ENCODE data around the gene USP31.
A peak's percentile ranks its signal among the peaks of the same experiment; 100 is the strongest.
"Not testable (repeated sequence)": the region's sequence is repeated elsewhere in the genome, so short reads cannot be mapped to it uniquely, and the experiment has no call there.

USP31 gene

GRCh38 chr16:23094136-23094535, 55.1 kb downstream of the USP31 start:
- DNase-seq (ENCODE audit: low spot score), result not testable (repeated sequence)

DNA sequence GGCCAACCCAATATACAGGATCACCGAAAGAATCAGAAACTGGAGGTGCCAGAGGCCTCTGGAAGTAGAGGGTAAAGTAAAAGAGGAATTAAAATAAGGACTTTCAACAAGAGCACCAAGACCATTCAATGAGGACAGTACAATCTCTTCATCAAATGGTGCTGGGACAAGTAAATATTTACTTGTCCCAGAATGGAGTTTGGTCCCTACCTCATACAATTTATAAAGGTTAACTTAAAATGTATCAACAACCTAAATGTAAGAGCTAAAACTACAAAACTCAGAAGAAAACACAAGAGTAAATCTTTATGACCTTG, 56.5 kb downstream of the USP31 start:
- no peak for DNase-seq (ENCODE audit: low spot score)

GRCh38 chr16:23092072-23092800, 57.0 kb downstream of the USP31 start:
- no peak for DNase-seq (ENCODE audit: low spot score)

GRCh38 chr16:23089111-23089510, 60.1 kb downstream of the USP31 start:
- DNase-seq (ENCODE audit: low spot score), result no peak

DNA sequence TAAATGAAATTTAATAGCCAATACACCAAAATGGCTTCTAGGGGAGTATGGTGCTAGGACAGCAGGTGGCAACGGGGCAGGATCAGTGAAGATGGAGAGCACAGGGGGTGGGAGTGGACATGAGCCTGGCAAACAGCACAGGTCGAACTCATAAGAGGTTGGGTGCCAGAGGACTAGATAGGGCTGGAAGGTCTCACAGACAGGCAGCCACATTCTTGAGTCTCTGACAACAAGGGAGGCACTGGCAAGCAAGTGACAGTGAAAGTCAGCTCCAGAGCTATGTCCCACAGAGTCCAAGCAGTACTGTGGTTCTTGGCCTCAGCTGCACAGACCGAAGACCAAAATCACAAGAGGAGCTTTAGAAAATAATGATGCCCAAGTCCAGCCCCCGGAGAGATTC, 61.2 kb downstream of the USP31 start:
- DNase-seq (ENCODE audit: low spot score), result no peak

- DNase-seq (ENCODE audit: low spot score), result no peak
Observed at GRCh38 chr16:23085949-23086348, 63.3 kb downstream of the USP31 start.

GRCh38 chr16:23082161-23082788, 67.0 kb downstream of the USP31 start:
- DNase-seq (ENCODE audit: low spot score), result no peak

GRCh38 chr16:23081675-23082119, 67.6 kb downstream of the USP31 start:
- no peak for DNase-seq (ENCODE audit: low spot score)

DNA sequence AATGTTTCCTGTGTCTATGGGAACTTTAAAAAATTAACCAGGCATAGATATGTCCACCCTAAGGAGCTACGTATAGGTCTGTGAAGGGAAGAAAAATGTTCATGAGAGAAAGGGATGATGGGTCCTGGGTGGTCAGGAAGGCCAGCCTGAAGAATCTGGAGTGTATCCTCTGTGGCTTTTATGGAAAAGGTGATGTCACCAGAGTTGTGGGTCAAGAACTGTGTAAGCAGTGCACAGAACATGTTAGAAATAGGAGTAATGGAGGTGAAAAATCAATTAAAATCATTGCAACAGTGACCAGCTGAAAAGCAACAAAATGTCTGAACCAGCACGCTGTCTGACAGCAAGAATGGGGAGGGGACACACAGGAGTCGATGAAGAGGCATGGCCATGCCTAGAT, 68.5 kb downstream of the USP31 start:
- no peak for DNase-seq (ENCODE audit: low spot score)

GRCh38 chr16:23080329-23080728, 68.9 kb downstream of the USP31 start:
- DNase-seq (ENCODE audit: low spot score), result no peak

GRCh38 chr16:23079675-23080301, 69.5 kb downstream of the USP31 start:
- DNase-seq (ENCODE audit: low spot score), result no peak

DNA sequence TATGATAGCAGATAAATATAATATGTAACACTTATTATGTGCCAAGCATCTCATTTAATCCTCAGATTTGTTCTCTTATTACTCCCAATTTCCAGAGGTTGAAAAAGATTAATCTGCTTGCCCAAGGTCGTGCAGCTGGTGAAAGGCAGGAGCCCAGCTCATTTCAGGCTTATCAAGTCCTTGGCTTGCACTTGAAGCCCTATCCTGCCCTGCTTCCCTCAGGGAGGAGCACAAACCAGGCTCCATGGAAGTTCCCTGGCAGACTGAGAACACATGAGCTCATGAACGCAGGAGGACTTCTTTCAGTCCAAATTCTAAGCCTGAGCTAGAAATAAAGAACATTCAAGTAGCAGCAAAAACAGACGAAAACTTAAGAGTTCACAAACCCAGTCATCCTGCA, 74.8 kb downstream of the USP31 start:
- DNase-seq (ENCODE audit: low spot score), result no peak

- DNase-seq (ENCODE audit: low spot score), result no peak
Observed at GRCh38 chr16:23072769-23073549, 76.3 kb downstream of the USP31 start.

GRCh38 chr16:23072084-23072599, 77.1 kb downstream of the USP31 start:
- no peak for DNase-seq (ENCODE audit: low spot score)

DNA sequence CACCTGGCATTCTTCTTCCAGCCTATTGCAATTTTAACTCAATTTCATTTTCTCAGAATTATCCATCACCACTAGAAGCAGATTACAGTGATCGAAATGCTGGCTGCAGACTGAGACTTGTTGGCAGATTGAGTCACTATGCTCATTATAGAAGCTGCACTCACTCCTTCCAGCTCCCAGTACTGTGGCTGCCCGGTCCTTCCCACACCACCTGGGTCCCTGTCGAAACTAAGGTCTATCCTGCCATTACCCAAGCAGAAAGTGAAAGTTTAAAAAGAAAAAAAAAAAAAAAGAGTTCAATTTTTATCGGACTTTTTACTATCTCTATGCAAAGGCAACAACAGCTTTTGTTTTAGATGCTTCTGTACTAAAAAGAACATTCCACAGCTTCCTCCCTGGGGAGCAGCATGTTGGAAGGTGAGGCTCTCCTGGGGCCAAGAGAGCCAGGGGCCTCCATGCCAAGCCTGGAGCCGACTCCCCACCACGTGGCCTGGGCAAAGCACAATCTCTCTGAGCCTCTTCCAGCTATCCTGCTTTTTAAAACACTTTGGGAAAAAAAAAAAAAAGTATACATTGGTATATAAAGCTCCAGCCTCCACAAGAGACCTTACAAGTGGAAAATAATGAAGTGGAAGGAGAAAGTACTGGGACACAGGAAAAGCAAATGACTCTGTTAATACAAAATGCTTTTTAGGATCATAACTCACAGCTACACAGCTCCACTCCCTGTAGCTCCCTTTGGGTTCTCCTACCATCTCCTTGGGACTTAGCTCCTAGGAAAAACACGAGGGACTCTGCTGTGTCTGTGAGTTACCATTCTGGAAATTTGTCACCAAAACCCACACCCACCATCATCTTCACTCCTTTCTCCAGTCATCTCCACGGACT, 77.8 kb downstream of the USP31 start:
- no peak for DNase-seq (ENCODE audit: low spot score)

GRCh38 chr16:23069844-23070243, 79.4 kb downstream of the USP31 start:
- no peak for DNase-seq (ENCODE audit: low spot score)

- no peak for DNase-seq (ENCODE audit: low spot score)
Observed at GRCh38 chr16:23068079-23068736, 81.0 kb downstream of the USP31 start.

- DNase-seq (ENCODE audit: low spot score), result no peak
Observed at GRCh38 chr16:23066676-23067075, 82.6 kb downstream of the USP31 start.

DNA sequence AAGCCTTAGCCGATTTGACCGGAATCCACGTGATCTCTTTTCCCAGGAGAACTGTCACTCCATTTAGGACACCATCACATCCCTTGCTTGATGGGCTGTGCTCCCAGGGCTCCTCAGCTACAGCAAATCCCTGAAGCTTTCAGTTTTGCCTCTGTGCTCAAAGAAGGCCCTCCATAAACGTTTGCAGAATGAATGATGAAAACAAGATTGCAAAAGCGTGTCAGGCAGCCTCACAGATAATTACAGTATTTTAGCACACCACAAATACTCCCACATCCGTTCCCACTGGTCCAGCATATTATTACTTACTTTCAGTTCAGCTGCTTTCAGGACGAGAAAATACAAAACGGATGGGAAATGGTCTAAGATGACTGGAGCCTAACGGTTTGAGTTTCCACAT, 84.6 kb downstream of the USP31 start:
- peak; percentile 36 for DNase-seq (ENCODE audit: low spot score)

DNA sequence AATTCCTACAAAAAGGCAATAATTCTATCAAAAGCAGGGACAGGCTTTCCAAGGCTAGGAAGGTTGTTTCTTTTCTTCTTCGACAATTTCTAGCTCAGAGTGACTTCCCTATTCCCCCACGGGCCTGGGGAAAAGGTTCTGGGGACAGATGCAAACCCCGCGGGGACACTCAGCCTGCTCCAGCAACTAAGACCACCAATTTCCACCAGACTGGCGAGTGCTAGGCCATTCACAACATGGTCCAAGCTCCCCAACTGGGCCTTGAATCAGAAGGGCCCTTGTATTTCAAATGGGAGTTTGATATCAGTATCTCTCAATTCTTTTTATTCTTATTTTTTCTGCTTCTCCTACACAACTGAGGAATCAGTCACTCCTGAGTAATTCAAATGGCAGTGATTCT, 86.7 kb downstream of the USP31 start:
- DNase-seq (ENCODE audit: low spot score), result no peak

DNA sequence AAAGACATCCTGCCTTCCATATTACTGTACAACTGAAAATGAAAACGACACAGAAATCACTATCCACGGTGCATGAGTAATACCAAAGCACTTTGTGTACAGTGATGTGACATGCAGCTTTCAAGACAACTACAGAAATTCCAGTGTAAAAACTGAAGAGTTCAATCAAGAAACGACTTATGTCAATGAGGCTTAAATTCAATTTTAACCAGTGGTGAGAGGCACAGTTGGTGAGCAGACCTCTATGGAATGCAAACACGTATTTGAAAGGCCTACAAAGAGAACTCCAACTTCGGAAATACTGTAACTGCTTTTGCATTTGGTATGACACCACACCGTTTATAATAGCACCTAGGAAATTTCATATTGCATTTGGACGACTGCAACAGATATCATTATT, 87.6 kb downstream of the USP31 start:
- peak; percentile 6 for DNase-seq (ENCODE audit: low spot score)

Data from activated CD4-positive, alpha-beta T cell treated with anti-CD3 and anti-CD28 coated beads, Interleukin-2, Interleukin-4, amounts not matched to agents 100 ng/mL and 50 ng/mL, durations not matched to agents 16 hours and 8 hours (primary cell).